NCI-H1092 treated with DMSO at 0.1 percent for 48 hours (cell line): ENCODE results near the gene GIPC1.

Experiments used
- DNase-seq: peaks from one replicate; lab custom pipeline; 2025; lab: John Stamatoyannopoulos, UW

GIPC1 gene

GRCh38 chr19:14494411-14494810 lies 1.5 kb downstream of the GIPC1 start:
- no peak for DNase-seq

GRCh38 chr19:14492756-14493337 lies 3.1 kb downstream of the GIPC1 start:
- no peak for DNase-seq

- DNase-seq = no peak
Observed at GRCh38 chr19:14487370-14488125, 8.4 kb downstream of the GIPC1 start.

GRCh38 chr19:14482172-14482941 lies 13.6 kb downstream of the GIPC1 start:
- no peak for DNase-seq

GRCh38 chr19:14480700-14481079 lies 15.2 kb downstream of the GIPC1 start:
- no peak for DNase-seq

- DNase-seq = no peak
Observed at GRCh38 chr19:14479975-14480699, 15.8 kb downstream of the GIPC1 start.

- DNase-seq = no peak
Observed at GRCh38 chr19:14479309-14479974, 16.5 kb downstream of the GIPC1 start.

- DNase-seq = no peak
Observed at GRCh38 chr19:14478113-14478545, 17.8 kb downstream of the GIPC1 start.

GRCh38 chr19:14477418-14478112 lies 18.4 kb downstream of the GIPC1 start:
- DNase-seq = no peak

- no peak for DNase-seq
Observed at GRCh38 chr19:14476673-14477401, 19.1 kb downstream of the GIPC1 start.

- no peak for DNase-seq
Observed at GRCh38 chr19:14476327-14476672, 19.6 kb downstream of the GIPC1 start.

- no peak for DNase-seq
Observed at GRCh38 chr19:14475251-14476073, 20.5 kb downstream of the GIPC1 start, which contains the start of gene PTGER1. Gene PTGER1, minus strand, starts transcription at chr19:14475354. Its CDS starts 1,034 bp downstream, at chr19:14474320.

GRCh38 chr19:14474827-14475226 lies 21.1 kb downstream of the GIPC1 start:
- DNase-seq = no peak

GRCh38 chr19:14473978-14474578 lies 21.8 kb downstream of the GIPC1 start:
- DNase-seq = no peak

GRCh38 chr19:14473073-14473977 lies 22.6 kb downstream of the GIPC1 start:
- no peak for DNase-seq

GRCh38 chr19:14472202-14472938 lies 23.6 kb downstream of the GIPC1 start:
- peak; percentile 68 for DNase-seq

- DNase-seq = no peak
Observed at GRCh38 chr19:14471436-14472187, 24.3 kb downstream of the GIPC1 start.
